ENCODE data around the gene XAB2.

DNA sequence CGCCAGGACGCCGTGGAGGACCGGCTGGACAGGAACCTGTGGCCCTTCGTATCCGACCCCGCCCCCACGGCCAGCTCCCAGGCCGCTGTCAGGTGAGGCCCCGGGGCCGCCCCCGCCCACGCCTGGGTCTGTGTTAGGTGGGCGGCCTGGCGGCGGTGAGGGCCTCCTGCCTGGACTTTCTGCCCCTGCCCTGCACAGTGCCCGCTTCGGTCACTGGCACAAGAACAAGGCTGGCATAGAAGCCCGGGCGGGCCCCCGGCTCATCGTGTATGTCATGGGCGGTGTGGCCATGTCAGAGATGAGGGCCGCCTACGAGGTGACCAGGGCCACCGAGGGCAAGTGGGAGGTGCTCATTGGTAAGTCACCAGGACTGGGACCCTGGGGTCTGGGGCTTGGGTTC lies 17.8 kb upstream of the XAB2 start:
- TF ChIP-seq POLR2A (IDR thresholded peaks at IDR 0.05) (no peak), POLR2AphosphoS5 (IDR thresholded peaks at IDR 0.05) (peak in 1 of 3 donors; percentile 60)
- TF ChIP-seq, protein P1, sequence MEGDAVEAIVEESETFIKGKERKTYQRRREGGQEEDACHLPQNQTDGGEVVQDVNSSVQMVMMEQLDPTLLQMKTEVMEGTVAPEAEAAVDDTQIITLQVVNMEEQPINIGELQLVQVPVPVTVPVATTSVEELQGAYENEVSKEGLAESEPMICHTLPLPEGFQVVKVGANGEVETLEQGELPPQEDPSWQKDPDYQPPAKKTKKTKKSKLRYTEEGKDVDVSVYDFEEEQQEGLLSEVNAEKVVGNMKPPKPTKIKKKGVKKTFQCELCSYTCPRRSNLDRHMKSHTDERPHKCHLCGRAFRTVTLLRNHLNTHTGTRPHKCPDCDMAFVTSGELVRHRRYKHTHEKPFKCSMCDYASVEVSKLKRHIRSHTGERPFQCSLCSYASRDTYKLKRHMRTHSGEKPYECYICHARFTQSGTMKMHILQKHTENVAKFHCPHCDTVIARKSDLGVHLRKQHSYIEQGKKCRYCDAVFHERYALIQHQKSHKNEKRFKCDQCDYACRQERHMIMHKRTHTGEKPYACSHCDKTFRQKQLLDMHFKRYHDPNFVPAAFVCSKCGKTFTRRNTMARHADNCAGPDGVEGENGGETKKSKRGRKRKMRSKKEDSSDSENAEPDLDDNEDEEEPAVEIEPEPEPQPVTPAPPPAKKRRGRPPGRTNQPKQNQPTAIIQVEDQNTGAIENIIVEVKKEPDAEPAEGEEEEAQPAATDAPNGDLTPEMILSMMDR (IDR thresholded peaks at IDR 0.05 in 8 of 11, conservative IDR thresholded peaks at IDR 0.05 in 3 of 11): no peak
